Spleen (tissue), 11 donors: ENCODE measurements around the gene DYRK1A. TPM values are rescaled to one million over a fixed set of nuclear protein-coding genes. Genes with fewer than 3 reads are reported as not detected.
A peak's percentile ranks its signal among the peaks of the same experiment; 100 is the strongest.

Experiments used
- DNase-seq: peaks from one replicate; pipeline ENCODE4 v3.0.0-alpha.2; 2020
- H3K27ac ChIP-seq, 8 donors: fragments of 200-600 bp; sonication (generic) in 7 of 8; 1 replicate in 4 of 8; 2 replicates in 4 of 8; pipeline versions ENCODE4 v1.5.0 to v1.8.0; 2016 to 2021; ENCODE audit warnings: inconsistent platforms in 4 of 8, mild to moderate bottlenecking in 4 of 8, moderate library complexity in 1 of 8
- H3K27me3 ChIP-seq, 7 donors: fragments of 200-600 bp; sonication (generic) in 6 of 7; replicated peaks in 1 of 7; 1 replicate in 4 of 7; 2 replicates in 3 of 7; pipeline versions ENCODE4 v1.5.0 to v1.8.0; 2016 to 2021; ENCODE audit warnings: inconsistent platforms in 3 of 7, mild to moderate bottlenecking in 1 of 7
- H3K36me3 ChIP-seq, 6 donors: fragments of 200-600 bp; sonication (generic) in 5 of 6; 1 replicate in 4 of 6; 2 replicates in 2 of 6; pipeline versions ENCODE4 v1.5.0 to v1.8.0; 2016 to 2021; ENCODE audit warnings: inconsistent platforms in 2 of 6
- H3K4me1 ChIP-seq, 6 donors: fragments of 200-600 bp; sonication (generic) in 5 of 6; 1 replicate in 3 of 6; 2 replicates in 3 of 6; pipeline versions ENCODE4 v1.5.0 to v1.8.0; 2016 to 2021; ENCODE audit warnings: inconsistent platforms in 3 of 6
- H3K4me3 ChIP-seq, 8 donors: fragments of 200-600 bp; sonication (generic) in 7 of 8; 1 replicate in 4 of 8; 2 replicates in 4 of 8; pipeline versions ENCODE4 v1.5.0 to v1.8.0; 2016 to 2021; ENCODE audit warnings: inconsistent platforms in 4 of 8, mild to moderate bottlenecking in 4 of 8, moderate library complexity in 2 of 8
- H3K9me3 ChIP-seq, 8 donors: fragments of 200-600 bp; sonication (generic) in 7 of 8; 1 replicate in 4 of 8; 2 replicates in 4 of 8; pipeline versions ENCODE4 v1.5.0 to v1.8.0; 2016 to 2021; ENCODE audit warnings: inconsistent platforms in 4 of 8
- CTCF ChIP-seq, 11 experiments: fragments of 200-600 bp in 7 of 11; fragments of 450-650 bp in 4 of 11; sonication (generic) in 4 of 11; IDR thresholded peaks in 8 of 11; conservative IDR thresholded peaks in 3 of 11; 1 replicate in 7 of 11; 2 replicates in 4 of 11; pipeline versions ENCODE4 v1.4.0 to v1.8.0; 2016 to 2021; ENCODE audit warnings: antibody characterized with exemption in 11 of 11, inconsistent platforms in 4 of 11, mild to moderate bottlenecking in 1 of 11
- POLR2A ChIP-seq, 3 donors: fragments of 450-650 bp; IDR thresholded peaks; one replicate each; pipeline ENCODE4 v1.5.1; 2017; ENCODE audit warnings: antibody characterized with exemption in 3 of 3, mild to moderate bottlenecking in 1 of 3
- POLR2AphosphoS5 ChIP-seq, 3 donors: sonication (generic); formaldehyde crosslinking; IDR thresholded peaks; one replicate each; pipeline ENCODE4 v1.5.1; 2017; ENCODE audit warnings: antibody characterized with exemption in 3 of 3
- WGBS, 5 donors: extraction: QIAGEN DNeasy Blood & Tissue Kit in 3 of 5; methylation state at CpG; one replicate each; pipeline versions ENCODE4 v1.1.5 to v1.1.7; 2013 to 2018; 5-methylcytosine and 5-hydroxymethylcytosine counted together
- intact Hi-C: fragments of 100-400 bp; cut with DNase I; formaldehyde crosslinking; loops from one replicate; pipeline ENCODE4 v1.15.0; 2023; ENCODE audit warnings: low total_unique reads
- polyA plus RNA-seq, 3 donors: library from polyadenylated mRNA; stranded (reverse); fragments of 200-250 nt; gene quantifications; one replicate each; pipeline ENCODE4 v1.2.1, GENCODE V29; 2013
- total RNA-seq, 7 donors: library from RNA; depleted of rRNA in 3 of 7; stranded (reverse); fragments of >200 nt in 3 of 7; fragmentation: NEBNext Ultra II Directional in 4 of 7; extraction: Animal tissue kit (Norgen Biotek cat#: 25700) in 4 of 7; gene quantifications; one replicate each; pipeline versions ENCODE4 v1.1.0 to v1.2.1, GENCODE V29; 2016 to 2021
- donor health status: healthy with polysubstance abuse.
- donor health status: DM: no; HTN: no; CAD: no; lungs with moderate emphysema.
- donor health status: DM: no; HTN: no; CAD: no.
- donor health status: Bipolar disorder and iron deficiency.
- donor health status: healthy.
- donor health status: DM: no; HTN: no; CAD: no.
- donor health status: DM: yes; HTN: yes; CAD: no.

Gene DYRK1A
- total and polyA plus RNA-seq, 10 donors = 21.9 to 115 (median 95.1) TPM

DNA sequence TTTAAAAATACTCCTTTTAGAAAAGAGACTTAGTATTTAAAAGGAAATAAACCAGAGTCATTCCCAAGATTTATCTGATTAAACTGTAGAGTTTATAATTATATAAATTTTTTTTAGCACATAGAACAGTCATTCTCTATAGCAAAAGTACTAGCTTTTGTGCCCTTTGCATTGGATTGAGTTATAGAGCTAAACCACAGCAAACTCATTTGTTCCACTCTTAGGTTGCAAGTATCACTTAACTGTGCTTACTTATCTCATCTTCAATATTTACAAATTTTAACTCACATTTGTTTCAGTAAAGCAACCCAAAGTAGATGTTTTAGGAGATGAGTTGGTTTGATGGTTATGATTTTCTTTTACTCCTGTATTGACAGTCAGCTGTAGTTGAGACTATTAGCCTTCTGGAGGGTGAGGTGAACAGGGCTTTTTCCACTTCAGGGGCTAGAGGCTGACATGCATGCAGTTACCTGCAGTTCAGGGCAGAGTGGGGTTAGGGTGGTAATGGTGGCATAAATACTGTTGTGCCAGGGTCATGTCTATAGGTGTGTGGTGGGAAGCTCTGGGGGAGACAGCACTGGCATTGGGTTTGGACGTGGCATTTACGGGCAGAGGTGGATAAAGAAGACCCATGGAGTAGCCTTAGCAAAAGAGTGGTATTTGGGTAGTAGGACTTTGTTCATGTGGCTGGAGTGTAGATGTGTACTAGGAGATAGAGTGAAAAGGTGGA, 42.1 kb downstream of the DYRK1A start:
- H3K9me3 ChIP-seq = no peaks in the 10 kb centered on the region
- H3K27me3 ChIP-seq = no peaks in the 10 kb centered on the region
- H3K36me3 ChIP-seq = peaks cover 0 to 9% (median 0%) of the 10 kb centered on the region in 6 donors
- no peak for TF ChIP-seq POLR2A (IDR thresholded peaks at IDR 0.05)
- no peak for TF ChIP-seq CTCF (IDR thresholded peaks at IDR 0.05 in 8 of 11, conservative IDR thresholded peaks at IDR 0.05 in 3 of 11)
- no peak for TF ChIP-seq POLR2AphosphoS5 (IDR thresholded peaks at IDR 0.05)
- H3K4me1 ChIP-seq = peaks cover 48 to 100% (median 96%) of the 10 kb centered on the region in 6 donors
- WGBS, 5 donors = 94 to 98% (median 95%) methylated on average over 2 of the region's 2 CpGs
- H3K4me3 ChIP-seq = no peak overlapping the region
- H3K27ac ChIP-seq = peak overlapping the region in 3 of 8 donors; percentile 11 to 45 (median 24)
- intact Hi-C loops = no loop called here
- DNase-seq = no peak

DNA sequence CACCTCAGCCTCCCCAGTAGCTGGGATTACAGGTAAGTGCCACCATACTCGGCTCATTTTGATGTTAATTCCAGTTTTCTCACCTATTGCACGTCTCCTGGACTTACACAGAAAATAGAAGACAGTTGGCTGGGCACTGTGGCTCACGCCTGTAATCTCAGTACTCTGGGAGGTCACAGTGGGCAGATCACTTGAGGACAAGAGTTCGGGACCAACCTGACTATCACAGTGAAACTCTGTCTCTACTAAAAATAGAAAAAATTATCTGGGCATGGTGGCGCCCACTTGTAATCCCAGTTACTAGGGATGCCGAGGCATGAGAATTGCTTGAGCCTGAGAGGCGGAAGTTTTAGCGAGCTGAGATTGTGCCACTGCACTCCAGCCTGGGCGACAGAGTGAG, 44.1 kb downstream of the DYRK1A start:
- intact Hi-C loops = no loop called here
- TF ChIP-seq CTCF (IDR thresholded peaks at IDR 0.05 in 8 of 11, conservative IDR thresholded peaks at IDR 0.05 in 3 of 11) (no peak), POLR2A (IDR thresholded peaks at IDR 0.05) (no peak), POLR2AphosphoS5 (IDR thresholded peaks at IDR 0.05) (no peak)

DNA sequence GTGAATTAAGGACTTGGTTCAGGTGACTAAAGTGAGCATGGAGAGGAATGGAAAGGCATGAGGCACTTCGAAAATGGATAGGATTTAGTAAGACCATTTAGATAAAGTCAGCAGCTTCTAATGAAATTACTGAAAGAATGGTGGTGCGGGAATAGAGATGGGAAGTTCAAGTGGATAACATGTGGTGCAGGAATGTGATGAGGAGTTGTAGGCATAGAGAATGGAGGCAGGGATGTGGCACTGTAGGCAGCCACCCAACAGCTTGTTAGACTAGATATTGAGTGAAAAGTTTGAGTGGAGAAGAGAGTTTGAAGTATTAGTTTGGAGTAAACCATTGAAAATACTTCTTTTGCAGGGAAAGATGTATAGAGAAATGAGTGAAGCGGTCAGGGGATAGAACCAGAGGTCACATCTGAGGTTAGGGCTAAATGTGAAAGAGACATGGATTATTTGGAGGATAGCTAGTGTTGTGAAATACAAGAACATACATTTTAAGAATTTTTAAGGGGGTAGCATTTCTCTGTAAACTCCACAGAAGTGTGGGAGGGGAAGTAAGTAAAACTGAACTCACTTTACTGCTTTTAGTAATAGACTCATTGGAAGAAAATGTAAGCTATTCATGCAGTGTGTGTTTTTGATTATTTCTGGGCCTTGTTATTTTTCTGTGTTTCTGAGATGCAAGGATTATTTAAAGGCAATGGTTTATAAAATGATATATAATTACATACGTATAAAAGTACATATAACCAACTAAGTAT, 46.2 kb downstream of the DYRK1A start:
- 65 to 82% (median 75%) methylated on average over 4 of the region's 4 CpGs for WGBS, 5 donors
- intact Hi-C loops = no loop called here
- peak overlapping the region in 6 of 8 donors; percentile 15 to 68 (median 44) for H3K27ac ChIP-seq
- H3K4me1 ChIP-seq = peaks cover 72 to 100% (median 96%) of the 10 kb centered on the region in 6 donors
- no peak overlapping the region for H3K4me3 ChIP-seq
- DNase-seq = no peak
- no peaks in the 10 kb centered on the region for H3K9me3 ChIP-seq
- H3K27me3 ChIP-seq = no peaks in the 10 kb centered on the region
- TF ChIP-seq POLR2AphosphoS5 (IDR thresholded peaks at IDR 0.05) = no peak
- no peak for TF ChIP-seq CTCF (IDR thresholded peaks at IDR 0.05 in 8 of 11, conservative IDR thresholded peaks at IDR 0.05 in 3 of 11)
- no peak for TF ChIP-seq POLR2A (IDR thresholded peaks at IDR 0.05)
- H3K36me3 ChIP-seq = peaks cover 0 to 9% (median 0%) of the 10 kb centered on the region in 6 donors

More for the DNA sequence above, 44.1 kb downstream of the DYRK1A start:
- 93 to 96% (median 95%) methylated on average over 9 of the region's 9 CpGs for WGBS, 5 donors
- no peaks in the 10 kb centered on the region for H3K27me3 ChIP-seq
- H3K27ac ChIP-seq = peak overlapping the region in 1 of 8 donors; percentile 23
- no peaks in the 10 kb centered on the region for H3K9me3 ChIP-seq
- H3K4me1 ChIP-seq = peaks cover 68 to 100% (median 96%) of the 10 kb centered on the region in 6 donors
- DNase-seq = no peak
- no peak overlapping the region for H3K4me3 ChIP-seq
- H3K36me3 ChIP-seq = peaks cover 0 to 9% (median 0%) of the 10 kb centered on the region in 6 donors
